ENCODE results near the gene OTUD3.
"Not testable (repeated sequence)": the region's sequence is repeated elsewhere in the genome, so short reads cannot be mapped to it uniquely, and the experiment has no call there.

DNA sequence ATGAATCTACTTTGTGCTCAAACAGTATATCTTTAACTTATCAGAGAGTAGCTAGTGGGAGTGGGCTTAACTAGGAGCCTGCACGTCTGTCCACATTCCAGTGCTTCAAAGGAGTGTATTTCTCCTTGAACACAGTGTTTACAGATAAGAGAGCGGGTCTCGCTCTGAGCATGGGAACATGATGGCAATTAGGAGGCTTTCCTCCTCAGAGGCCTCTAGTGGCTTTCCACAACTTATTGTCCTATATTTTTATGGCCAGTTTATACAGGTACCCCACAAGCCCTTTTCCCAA, 44.9 kb downstream of the OTUD3 start:
- not testable (repeated sequence) for TF ChIP-seq POLR2AphosphoS5 (IDR thresholded peaks at IDR 0.05; ENCODE audit: low read depth, low read length); EP300 (IDR thresholded peaks at IDR 0.05; ENCODE audit: borderline replicate concordance in 1 of 2, low read depth in 1 of 2, low read length in 1 of 2)
- TF ChIP-seq, protein P1, sequence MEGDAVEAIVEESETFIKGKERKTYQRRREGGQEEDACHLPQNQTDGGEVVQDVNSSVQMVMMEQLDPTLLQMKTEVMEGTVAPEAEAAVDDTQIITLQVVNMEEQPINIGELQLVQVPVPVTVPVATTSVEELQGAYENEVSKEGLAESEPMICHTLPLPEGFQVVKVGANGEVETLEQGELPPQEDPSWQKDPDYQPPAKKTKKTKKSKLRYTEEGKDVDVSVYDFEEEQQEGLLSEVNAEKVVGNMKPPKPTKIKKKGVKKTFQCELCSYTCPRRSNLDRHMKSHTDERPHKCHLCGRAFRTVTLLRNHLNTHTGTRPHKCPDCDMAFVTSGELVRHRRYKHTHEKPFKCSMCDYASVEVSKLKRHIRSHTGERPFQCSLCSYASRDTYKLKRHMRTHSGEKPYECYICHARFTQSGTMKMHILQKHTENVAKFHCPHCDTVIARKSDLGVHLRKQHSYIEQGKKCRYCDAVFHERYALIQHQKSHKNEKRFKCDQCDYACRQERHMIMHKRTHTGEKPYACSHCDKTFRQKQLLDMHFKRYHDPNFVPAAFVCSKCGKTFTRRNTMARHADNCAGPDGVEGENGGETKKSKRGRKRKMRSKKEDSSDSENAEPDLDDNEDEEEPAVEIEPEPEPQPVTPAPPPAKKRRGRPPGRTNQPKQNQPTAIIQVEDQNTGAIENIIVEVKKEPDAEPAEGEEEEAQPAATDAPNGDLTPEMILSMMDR (IDR thresholded peaks at IDR 0.05), result not testable (repeated sequence)
- TF ChIP-seq, protein P2, sequence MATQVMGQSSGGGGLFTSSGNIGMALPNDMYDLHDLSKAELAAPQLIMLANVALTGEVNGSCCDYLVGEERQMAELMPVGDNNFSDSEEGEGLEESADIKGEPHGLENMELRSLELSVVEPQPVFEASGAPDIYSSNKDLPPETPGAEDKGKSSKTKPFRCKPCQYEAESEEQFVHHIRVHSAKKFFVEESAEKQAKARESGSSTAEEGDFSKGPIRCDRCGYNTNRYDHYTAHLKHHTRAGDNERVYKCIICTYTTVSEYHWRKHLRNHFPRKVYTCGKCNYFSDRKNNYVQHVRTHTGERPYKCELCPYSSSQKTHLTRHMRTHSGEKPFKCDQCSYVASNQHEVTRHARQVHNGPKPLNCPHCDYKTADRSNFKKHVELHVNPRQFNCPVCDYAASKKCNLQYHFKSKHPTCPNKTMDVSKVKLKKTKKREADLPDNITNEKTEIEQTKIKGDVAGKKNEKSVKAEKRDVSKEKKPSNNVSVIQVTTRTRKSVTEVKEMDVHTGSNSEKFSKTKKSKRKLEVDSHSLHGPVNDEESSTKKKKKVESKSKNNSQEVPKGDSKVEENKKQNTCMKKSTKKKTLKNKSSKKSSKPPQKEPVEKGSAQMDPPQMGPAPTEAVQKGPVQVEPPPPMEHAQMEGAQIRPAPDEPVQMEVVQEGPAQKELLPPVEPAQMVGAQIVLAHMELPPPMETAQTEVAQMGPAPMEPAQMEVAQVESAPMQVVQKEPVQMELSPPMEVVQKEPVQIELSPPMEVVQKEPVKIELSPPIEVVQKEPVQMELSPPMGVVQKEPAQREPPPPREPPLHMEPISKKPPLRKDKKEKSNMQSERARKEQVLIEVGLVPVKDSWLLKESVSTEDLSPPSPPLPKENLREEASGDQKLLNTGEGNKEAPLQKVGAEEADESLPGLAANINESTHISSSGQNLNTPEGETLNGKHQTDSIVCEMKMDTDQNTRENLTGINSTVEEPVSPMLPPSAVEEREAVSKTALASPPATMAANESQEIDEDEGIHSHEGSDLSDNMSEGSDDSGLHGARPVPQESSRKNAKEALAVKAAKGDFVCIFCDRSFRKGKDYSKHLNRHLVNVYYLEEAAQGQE (IDR thresholded peaks at IDR 0.05; ENCODE audit: low read depth, low read length), result not testable (repeated sequence)

Data from SK-N-SH (cell line).